ENCODE data around the gene FRMPD1. TPM values are rescaled to one million over a fixed set of nuclear protein-coding genes. Genes with fewer than 3 reads are reported as not detected.

FRMPD1 gene
- polyA plus RNA-seq, 3 donors from 2014 or later: not detected

- Mint-ChIP-seq H3K36me3 (no peaks in the 10 kb centered on the region), H3K4me3 (no peak overlapping the region), H3K4me1 (no peaks in the 10 kb centered on the region), H3K27ac (no peak overlapping the region), H3K27me3 (ENCODE audit: low read depth in 3 of 3) (peaks cover 0 to 2% (median 1%) of the 10 kb centered on the region in 3 donors), H3K9me3 (no peaks in the 10 kb centered on the region)
- no peak for DNase-seq
These were observed 29.3 kb upstream of the FRMPD1 start for GRCh38 chr9:37621273-37622121.

DNA sequence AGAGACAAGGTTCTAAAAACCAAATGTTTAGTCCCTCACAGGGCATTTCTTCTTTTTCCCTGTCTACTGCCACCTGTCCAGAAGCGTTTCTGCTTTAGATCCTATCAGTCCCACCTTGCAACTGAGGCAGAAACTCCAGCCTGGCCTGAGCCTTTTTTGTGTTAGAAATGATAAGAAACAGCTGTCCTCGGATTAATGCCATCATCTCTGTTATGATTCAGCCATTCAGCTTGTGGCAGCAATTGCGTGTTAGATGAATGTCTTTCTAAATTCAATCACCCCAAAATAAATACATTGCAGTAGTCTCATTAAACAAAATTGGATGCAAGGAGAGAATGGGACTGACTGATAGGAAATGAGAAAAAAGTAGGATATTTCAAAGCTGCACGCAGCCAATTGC is 28.3 kb upstream of the FRMPD1 start:
- no peaks in the 10 kb centered on the region for H3K4me1 Mint-ChIP-seq

DNA sequence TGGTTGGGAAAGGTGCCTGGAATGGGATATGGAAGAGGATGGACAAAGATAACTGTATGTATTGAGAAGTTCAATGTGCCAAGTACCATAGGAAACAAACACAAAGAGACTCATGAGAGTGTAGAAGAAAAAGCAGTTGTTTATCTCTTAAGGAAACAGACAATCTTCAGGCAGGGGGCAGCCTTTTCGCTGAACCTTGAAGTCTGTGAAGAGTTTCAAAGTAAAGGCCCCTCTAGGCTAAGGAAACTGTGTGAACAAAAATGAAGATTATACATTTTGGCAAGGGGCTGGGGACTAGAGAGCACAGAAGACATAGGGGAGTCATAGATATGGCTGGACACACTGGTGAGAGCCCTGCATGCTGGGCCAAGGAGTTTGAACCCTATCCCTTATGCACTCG is 27.5 kb upstream of the FRMPD1 start:
- Mint-ChIP-seq H3K36me3 (no peaks in the 10 kb centered on the region), H3K27me3 (ENCODE audit: low read depth in 3 of 3) (peaks cover 0 to 1% (median under 1%) of the 10 kb centered on the region in 3 donors), H3K4me1 (no peaks in the 10 kb centered on the region), H3K4me3 (no peak overlapping the region), H3K27ac (no peak overlapping the region), H3K9me3 (no peaks in the 10 kb centered on the region)
- no peak for DNase-seq

More for the DNA sequence above, 28.3 kb upstream of the FRMPD1 start:
- Mint-ChIP-seq H3K4me3 (no peak overlapping the region), H3K36me3 (no peaks in the 10 kb centered on the region), H3K9me3 (no peaks in the 10 kb centered on the region), H3K27me3 (ENCODE audit: low read depth in 3 of 3) (peaks cover 0 to 2% (median 1%) of the 10 kb centered on the region in 3 donors), H3K27ac (no peak overlapping the region)
- DNase-seq: no peak

GRCh38 chr9:37624073-37624472 is 26.7 kb upstream of the FRMPD1 start:
- H3K27ac Mint-ChIP-seq: no peak overlapping the region
- no peaks in the 10 kb centered on the region for H3K36me3 Mint-ChIP-seq
- H3K4me3 Mint-ChIP-seq: no peak overlapping the region
- DNase-seq: no peak
- H3K4me1 Mint-ChIP-seq: no peaks in the 10 kb centered on the region
- no peaks in the 10 kb centered on the region for H3K9me3 Mint-ChIP-seq
- peaks cover 0 to 1% (median 0%) of the 10 kb centered on the region in 3 donors for H3K27me3 Mint-ChIP-seq (ENCODE audit: low read depth in 3 of 3)

- peaks cover 0 to 1% (median 0%) of the 10 kb centered on the region in 3 donors for H3K27me3 Mint-ChIP-seq (ENCODE audit: low read depth in 3 of 3)
These were observed 25.6 kb upstream of the FRMPD1 start for GRCh38 chr9:37625036-37625757.

DNA sequence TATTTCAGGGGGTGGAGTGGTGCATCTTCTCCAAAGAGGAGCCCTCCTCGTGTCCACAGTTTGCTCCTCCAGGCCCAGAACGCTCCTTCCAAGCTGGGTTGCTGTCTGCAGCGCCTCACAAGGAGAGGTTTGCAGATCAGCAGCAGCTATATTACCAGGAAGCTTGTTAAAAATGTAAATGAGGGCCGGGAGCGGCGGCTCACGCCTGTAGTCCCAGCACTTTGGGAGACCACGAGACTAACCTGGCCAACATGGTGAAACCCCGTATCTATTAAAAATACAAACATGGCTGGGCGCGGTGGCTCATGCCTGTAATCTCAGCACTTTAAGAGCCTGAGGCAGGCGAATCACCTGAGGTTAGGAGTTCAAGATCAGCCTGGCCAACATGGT is 25.0 kb upstream of the FRMPD1 start:
- H3K36me3 Mint-ChIP-seq: no peaks in the 10 kb centered on the region
- H3K9me3 Mint-ChIP-seq: no peaks in the 10 kb centered on the region
- no peak overlapping the region for H3K4me3 Mint-ChIP-seq
- H3K4me1 Mint-ChIP-seq: no peaks in the 10 kb centered on the region
- H3K27me3 Mint-ChIP-seq (ENCODE audit: low read depth in 3 of 3): peaks cover 0 to 1% (median under 1%) of the 10 kb centered on the region in 3 donors
- no peak overlapping the region for H3K27ac Mint-ChIP-seq
- no peak for DNase-seq

More at GRCh38 chr9:37625036-37625757, 25.6 kb upstream of the FRMPD1 start:
- Mint-ChIP-seq H3K9me3 (no peaks in the 10 kb centered on the region), H3K36me3 (no peaks in the 10 kb centered on the region), H3K4me3 (no peak overlapping the region), H3K27ac (no peak overlapping the region), H3K4me1 (no peaks in the 10 kb centered on the region)
- DNase-seq: no peak

- no peak overlapping the region for H3K4me3 Mint-ChIP-seq
- H3K9me3 Mint-ChIP-seq: no peaks in the 10 kb centered on the region
- peaks cover 0 to 3% (median 1%) of the 10 kb centered on the region in 3 donors for H3K27me3 Mint-ChIP-seq (ENCODE audit: low read depth in 3 of 3)
- H3K4me1 Mint-ChIP-seq: no peaks in the 10 kb centered on the region
- no peaks in the 10 kb centered on the region for H3K36me3 Mint-ChIP-seq
- no peak overlapping the region for H3K27ac Mint-ChIP-seq
- DNase-seq: no peak
These were observed 24.0 kb upstream of the FRMPD1 start for GRCh38 chr9:37626708-37627292.

DNA sequence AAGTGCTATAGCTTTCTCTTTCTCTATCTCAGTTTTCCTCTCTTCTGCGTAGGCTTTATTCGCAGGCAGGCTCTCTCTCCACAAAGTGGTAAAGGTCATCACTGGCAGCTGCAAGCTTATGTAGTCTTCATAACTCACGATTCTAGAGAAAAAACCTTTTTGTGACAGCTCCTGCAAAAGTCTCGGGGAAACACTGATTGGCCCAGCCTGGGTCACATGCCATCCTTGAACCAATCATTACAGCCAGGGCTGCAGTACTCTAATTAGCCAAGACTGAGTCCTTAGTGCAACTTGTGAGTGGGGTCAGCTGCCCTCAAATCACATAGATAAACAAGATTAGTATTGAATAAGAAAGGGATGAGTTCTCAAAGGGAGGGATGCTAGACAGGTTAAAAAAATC is 18.3 kb upstream of the FRMPD1 start:
- no peak overlapping the region for H3K4me3 Mint-ChIP-seq
- H3K4me1 Mint-ChIP-seq: no peaks in the 10 kb centered on the region
- no peak overlapping the region for H3K27ac Mint-ChIP-seq
- H3K36me3 Mint-ChIP-seq: no peaks in the 10 kb centered on the region
- DNase-seq: no peak
- H3K27me3 Mint-ChIP-seq (ENCODE audit: low read depth in 3 of 3): peaks cover 0 to 9% (median 3%) of the 10 kb centered on the region in 3 donors
- no peaks in the 10 kb centered on the region for H3K9me3 Mint-ChIP-seq

DNA sequence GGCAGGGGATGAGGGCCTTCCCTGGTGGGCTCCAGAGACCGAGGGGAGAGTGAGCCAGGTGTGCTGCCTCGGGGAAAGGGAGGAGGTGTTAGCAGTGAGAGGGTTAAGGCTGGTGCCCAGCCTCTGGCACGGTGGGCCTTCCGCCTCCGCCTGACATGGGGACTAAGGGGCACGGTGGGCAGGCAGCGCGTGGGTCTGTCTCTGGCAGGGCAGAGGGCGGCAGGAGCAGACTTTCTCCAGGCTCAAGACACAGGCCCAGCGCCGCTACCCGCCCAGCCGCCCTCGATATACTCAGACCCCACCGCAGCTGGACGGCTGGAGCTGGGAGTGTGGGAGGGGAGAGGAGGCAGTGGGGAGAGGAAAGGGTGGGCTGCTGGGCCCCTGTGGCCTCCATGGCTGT is 14.9 kb upstream of the FRMPD1 start:
- H3K27ac Mint-ChIP-seq: no peak overlapping the region
- no peaks in the 10 kb centered on the region for H3K9me3 Mint-ChIP-seq
- no peaks in the 10 kb centered on the region for H3K36me3 Mint-ChIP-seq
- H3K27me3 Mint-ChIP-seq (ENCODE audit: low read depth in 3 of 3): peaks cover 0 to 11% (median 4%) of the 10 kb centered on the region in 3 donors
- H3K4me1 Mint-ChIP-seq: no peaks in the 10 kb centered on the region
- DNase-seq: no peak
- H3K4me3 Mint-ChIP-seq: no peak overlapping the region

- no peak overlapping the region for H3K4me3 Mint-ChIP-seq
- peaks cover 0 to 9% (median 4%) of the 10 kb centered on the region in 3 donors for H3K27me3 Mint-ChIP-seq (ENCODE audit: low read depth in 3 of 3)
- H3K36me3 Mint-ChIP-seq: no peaks in the 10 kb centered on the region
- H3K27ac Mint-ChIP-seq: no peak overlapping the region
- H3K9me3 Mint-ChIP-seq: no peaks in the 10 kb centered on the region
- DNase-seq: no peak
- H3K4me1 Mint-ChIP-seq: no peaks in the 10 kb centered on the region
These were observed 14.0 kb upstream of the FRMPD1 start for GRCh38 chr9:37636511-37637448.

DNA sequence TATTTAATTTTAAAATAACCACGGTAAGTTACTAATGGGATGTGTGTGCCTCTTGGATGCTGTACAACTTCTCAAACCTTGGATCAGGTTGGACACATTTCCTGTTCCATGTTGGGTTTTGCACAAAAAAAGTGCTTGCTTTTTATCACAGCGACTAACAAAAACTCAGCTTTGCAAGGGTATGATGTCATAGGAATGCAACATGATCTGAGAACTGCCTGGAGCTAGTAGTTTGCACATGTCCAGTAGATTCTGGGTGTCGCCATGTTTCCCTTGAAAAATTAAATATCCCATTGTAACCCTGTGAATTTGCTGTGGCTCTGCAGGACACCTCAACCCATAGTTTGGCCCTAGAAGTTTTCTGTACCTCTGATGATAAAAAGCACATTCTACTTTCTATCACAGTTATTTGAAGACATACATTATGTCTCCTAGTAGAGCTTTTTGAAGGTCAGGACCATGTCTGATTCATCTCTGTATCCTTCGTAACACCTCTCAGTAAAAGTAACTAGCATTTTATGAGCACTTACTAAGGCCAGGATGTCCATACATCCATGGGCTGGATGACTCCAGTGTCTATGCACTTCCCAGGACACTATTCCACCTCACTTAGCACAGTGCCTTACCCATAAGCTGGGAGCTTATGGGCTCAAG is 11.5 kb upstream of the FRMPD1 start:
- no peak overlapping the region for H3K4me3 Mint-ChIP-seq
- no peak overlapping the region for H3K27ac Mint-ChIP-seq
- H3K4me1 Mint-ChIP-seq: no peaks in the 10 kb centered on the region

GRCh38 chr9:37639841-37640240 is 10.9 kb upstream of the FRMPD1 start:
- Mint-ChIP-seq H3K36me3 (no peaks in the 10 kb centered on the region), H3K4me3 (no peak overlapping the region), H3K4me1 (no peaks in the 10 kb centered on the region), H3K27ac (no peak overlapping the region), H3K27me3 (ENCODE audit: low read depth in 3 of 3) (peaks cover 2 to 16% (median 3%) of the 10 kb centered on the region in 3 donors), H3K9me3 (no peaks in the 10 kb centered on the region)
- no peak for DNase-seq

More for the DNA sequence above, 11.5 kb upstream of the FRMPD1 start:
- no peaks in the 10 kb centered on the region for H3K9me3 Mint-ChIP-seq
- H3K27me3 Mint-ChIP-seq (ENCODE audit: low read depth in 3 of 3): peaks cover 2 to 13% (median 4%) of the 10 kb centered on the region in 3 donors
- DNase-seq: no peak
- no peaks in the 10 kb centered on the region for H3K36me3 Mint-ChIP-seq

DNA sequence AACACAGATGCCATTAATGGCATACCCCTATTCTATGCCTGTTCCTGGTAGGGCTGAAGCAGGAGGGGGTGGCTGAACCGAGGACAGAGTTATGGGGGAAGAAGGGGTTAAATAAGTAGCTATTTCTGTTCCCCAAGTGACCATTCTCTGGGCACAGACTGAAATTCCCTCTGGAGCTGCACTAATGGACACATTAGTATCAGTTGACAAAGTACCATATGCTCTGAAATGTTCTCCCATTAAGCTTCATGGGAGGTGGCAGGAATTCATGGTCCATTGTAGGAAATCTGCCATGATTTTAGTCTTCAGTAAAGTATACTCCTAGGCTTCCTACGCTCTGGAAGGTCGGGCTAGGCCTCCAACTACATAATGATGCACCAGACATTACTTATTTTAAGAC is 10.5 kb upstream of the FRMPD1 start:
- H3K9me3 Mint-ChIP-seq: no peaks in the 10 kb centered on the region
- no peak for DNase-seq
- no peak overlapping the region for H3K27ac Mint-ChIP-seq
- no peaks in the 10 kb centered on the region for H3K4me1 Mint-ChIP-seq
- H3K4me3 Mint-ChIP-seq: no peak overlapping the region
- H3K27me3 Mint-ChIP-seq (ENCODE audit: low read depth in 3 of 3): peaks cover 2 to 14% (median 2%) of the 10 kb centered on the region in 3 donors
- no peaks in the 10 kb centered on the region for H3K36me3 Mint-ChIP-seq
